ENCODE data around the gene SLC25A21. TPM values are rescaled to one million over a fixed set of nuclear protein-coding genes. Genes with fewer than 3 reads are reported as not detected.

Gene SLC25A21
- total RNA-seq, 6 experiments from 2014 or later, result 0.09 to 0.37 (median 0.18) TPM; not detected in 1

DNA sequence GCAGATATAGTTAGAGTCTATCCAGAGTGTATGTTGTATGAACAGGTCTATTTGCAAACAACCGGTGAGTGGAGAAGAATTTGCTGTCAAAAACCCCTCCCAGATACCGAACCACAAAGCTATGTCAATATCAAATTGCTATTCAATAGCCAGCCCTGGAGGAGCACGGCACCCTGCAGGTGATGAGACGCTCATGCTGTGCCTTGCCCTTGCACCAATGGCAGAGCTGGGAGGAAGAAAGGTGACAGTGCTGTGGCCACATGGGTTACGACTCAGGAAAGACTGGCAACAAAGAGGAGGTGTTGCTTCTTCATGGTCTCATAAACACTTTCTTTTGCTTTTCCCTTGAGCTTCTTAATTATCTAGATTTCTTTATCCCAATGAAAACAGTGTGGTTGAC, 455.0 kb downstream of the SLC25A21 start:
- intact Hi-C loops (cut with DNase I), result no loop called here

DNA sequence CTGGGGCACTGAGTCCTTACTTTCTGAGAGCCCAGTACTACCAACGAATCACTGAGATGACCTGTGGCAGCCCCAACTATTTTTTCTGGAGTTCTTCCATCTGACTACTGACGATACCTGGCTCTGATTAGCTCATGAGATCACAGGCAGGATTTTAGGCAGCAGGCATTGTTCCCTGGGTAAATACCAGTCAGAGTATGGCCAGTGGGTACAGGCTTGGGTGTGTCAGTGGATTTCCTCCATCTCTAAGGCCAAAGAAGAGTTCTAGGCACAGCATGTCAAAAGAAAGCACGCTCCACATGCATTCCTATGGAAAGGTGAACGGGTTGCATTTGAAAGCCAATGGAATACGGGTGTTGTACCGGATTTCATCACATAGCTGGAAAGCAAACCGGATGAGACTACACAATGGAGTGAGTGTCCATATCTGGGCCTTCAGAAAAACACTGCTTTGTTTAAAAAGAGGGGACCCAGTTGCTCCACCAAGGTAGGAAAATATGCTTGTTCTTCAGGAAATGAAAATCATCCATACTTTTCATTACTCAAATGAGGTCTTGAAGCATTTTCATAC, 455.7 kb downstream of the SLC25A21 start:
- Histone ChIP-seq H3K4me1 (no peaks in the 10 kb centered on the region), H3K9me3 (no peaks in the 10 kb centered on the region), H3K4me3 (no peak overlapping the region), H3K27ac (no peak overlapping the region), H3K27me3 (no peaks in the 10 kb centered on the region), H3K36me3 (no peaks in the 10 kb centered on the region)
- DNase-seq (no peak), ATAC-seq (no peak)
- 61% methylated on average over 7 of the region's 7 CpGs for WGBS (ENCODE audit: insufficient coverage, low coverage, low lambda C conversion rate, missing lambda C conversion rate)
- intact Hi-C loops (cut with DNase I), result no loop called here
- TF ChIP-seq POLR2A (IDR thresholded peaks at IDR 0.05) (no peak), CTCF (IDR thresholded peaks at IDR 0.05) (no peak)

More for the DNA sequence above, 455.0 kb downstream of the SLC25A21 start:
- no peaks in the 10 kb centered on the region for H3K9me3 ChIP-seq
- no peak overlapping the region for H3K27ac ChIP-seq
- H3K27me3 ChIP-seq, result no peaks in the 10 kb centered on the region
- no peak overlapping the region for H3K4me3 ChIP-seq
- 31% methylated on average over 5 of the region's 5 CpGs for WGBS (ENCODE audit: insufficient coverage, low coverage, low lambda C conversion rate, missing lambda C conversion rate)
- DNase-seq (no peak), ATAC-seq (no peak)
- no peaks in the 10 kb centered on the region for H3K36me3 ChIP-seq
- no peak for TF ChIP-seq CTCF (IDR thresholded peaks at IDR 0.05)
- TF ChIP-seq POLR2A (IDR thresholded peaks at IDR 0.05), result no peak
- H3K4me1 ChIP-seq, result no peaks in the 10 kb centered on the region

- H3K4me1 ChIP-seq, result no peaks in the 10 kb centered on the region
- H3K36me3 ChIP-seq, result no peaks in the 10 kb centered on the region
- DNase-seq (no peak), ATAC-seq (no peak)
- H3K9me3 ChIP-seq, result no peaks in the 10 kb centered on the region
- WGBS (ENCODE audit: insufficient coverage, low coverage, low lambda C conversion rate, missing lambda C conversion rate), result 51% methylated on average over 4 of the region's 4 CpGs
- intact Hi-C loops (cut with DNase I), result no loop called here
- H3K4me3 ChIP-seq, result no peak overlapping the region
- TF ChIP-seq CTCF (IDR thresholded peaks at IDR 0.05) (no peak), POLR2A (IDR thresholded peaks at IDR 0.05) (no peak)
- H3K27ac ChIP-seq, result no peak overlapping the region
- H3K27me3 ChIP-seq, result no peaks in the 10 kb centered on the region
These were observed 458.3 kb downstream of the SLC25A21 start for GRCh38 chr14:36713960-36714703.

- TF ChIP-seq CTCF (IDR thresholded peaks at IDR 0.05) (no peak), POLR2A (IDR thresholded peaks at IDR 0.05) (no peak)
- no peak overlapping the region for H3K4me3 ChIP-seq
- H3K27ac ChIP-seq, result no peak overlapping the region
- H3K4me1 ChIP-seq, result no peaks in the 10 kb centered on the region
- intact Hi-C loops (cut with DNase I), result no loop called here
- ATAC-seq (no peak), DNase-seq (no peak)
- no peaks in the 10 kb centered on the region for H3K27me3 ChIP-seq
- no peaks in the 10 kb centered on the region for H3K9me3 ChIP-seq
- H3K36me3 ChIP-seq, result no peaks in the 10 kb centered on the region
These were observed 464.8 kb downstream of the SLC25A21 start for GRCh38 chr14:36707570-36707969.
